ENCODE results near the gene EYA4.

Gene EYA4

DNA sequence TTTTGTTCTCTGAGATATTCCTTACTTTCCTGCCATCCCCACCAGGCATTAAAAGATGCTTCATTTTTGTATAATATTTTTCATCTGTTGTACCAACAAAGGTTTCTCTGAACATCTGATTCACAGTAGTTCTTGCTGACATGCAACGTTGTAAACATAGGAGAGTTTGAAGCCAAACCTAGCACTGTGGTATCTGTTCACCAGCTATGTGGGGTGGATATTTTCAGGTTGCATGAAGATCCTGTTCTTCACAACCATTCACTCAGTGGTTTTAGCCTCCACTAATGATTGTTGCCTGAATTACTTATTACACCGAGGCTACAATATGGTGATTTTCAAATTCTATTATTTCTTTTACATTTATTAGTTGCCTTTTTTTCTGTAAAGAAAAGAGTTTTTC lies 56.5 kb downstream of the EYA4 start:
- DNase-seq: no peak

DNA sequence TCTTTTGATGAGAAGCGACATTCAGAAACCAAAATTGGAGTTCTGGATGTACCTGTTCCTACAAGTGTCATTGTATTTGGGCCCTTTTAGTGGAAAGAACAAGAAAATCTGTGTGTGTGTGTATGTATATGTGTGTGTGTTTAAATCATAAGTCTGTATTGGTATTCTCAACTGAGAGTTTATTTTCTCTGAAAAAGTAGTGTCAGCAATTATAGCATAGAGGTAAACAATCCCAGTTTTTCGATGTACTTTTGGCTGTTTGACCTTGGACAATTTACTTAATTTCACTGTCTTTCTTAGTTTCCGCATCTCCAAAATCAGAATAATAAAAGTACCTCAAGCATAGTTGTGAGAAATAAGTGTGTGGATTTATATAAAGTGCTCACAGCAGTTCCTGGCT lies 57.2 kb downstream of the EYA4 start:
- no peak for DNase-seq

DNA sequence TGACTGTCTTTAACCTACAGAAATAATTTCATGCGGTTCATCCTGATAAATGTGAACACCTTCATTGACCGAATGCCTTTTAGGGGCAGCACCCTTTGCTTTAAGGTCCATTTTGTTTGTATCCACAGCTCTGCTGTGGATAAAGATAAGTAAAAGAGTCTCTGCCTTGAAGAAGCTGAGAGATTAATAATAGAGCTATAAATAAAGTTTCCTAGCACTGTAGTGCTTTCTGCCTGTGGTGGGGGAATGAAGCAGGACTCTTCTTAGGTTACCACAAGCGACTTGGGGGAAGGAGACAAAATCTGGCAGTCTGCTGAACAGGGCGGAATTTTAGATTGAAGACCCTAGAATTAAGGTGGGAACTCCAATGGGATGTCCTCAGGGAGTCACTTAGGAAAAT lies 57.6 kb downstream of the EYA4 start:
- DNase-seq: no peak

DNA sequence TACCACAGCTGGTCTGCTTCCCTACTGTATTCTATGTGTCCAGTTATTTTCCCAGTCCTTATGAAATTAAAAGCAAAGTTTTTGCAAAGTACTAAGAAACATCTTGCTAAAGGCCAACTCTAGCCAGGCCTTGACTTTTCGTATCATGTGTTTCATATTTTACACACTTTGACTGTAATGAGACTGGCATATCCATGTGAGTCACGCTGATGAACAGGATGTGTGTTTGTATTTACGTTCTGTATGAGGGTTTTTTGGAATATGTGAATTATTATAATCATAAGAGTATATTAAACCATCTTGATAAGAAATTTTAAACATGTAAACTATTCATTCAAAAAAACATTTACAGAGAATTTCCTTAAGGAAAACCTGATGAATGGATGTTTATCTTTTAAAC lies 59.7 kb downstream of the EYA4 start:
- DNase-seq: no peak

DNA sequence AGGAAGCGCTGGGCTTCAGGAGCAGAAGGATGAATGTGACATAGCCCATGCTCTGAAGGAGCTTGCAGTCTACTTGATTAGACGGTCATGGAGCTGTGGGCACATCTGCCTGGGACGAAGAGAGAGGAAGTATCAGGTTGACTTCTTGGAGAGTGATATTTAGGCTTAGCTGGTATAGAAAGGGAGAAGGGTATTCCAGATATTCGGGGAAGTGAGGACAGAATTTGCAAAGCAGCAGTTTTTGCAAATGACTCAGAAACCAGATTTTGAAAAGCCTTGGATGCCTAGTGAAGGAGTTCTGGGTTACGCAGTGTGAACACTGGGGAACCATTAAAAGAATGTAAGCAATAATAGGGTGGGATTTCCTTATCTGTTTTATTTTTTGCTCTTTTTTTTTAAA lies 60.7 kb downstream of the EYA4 start:
- DNase-seq: no peak

DNA sequence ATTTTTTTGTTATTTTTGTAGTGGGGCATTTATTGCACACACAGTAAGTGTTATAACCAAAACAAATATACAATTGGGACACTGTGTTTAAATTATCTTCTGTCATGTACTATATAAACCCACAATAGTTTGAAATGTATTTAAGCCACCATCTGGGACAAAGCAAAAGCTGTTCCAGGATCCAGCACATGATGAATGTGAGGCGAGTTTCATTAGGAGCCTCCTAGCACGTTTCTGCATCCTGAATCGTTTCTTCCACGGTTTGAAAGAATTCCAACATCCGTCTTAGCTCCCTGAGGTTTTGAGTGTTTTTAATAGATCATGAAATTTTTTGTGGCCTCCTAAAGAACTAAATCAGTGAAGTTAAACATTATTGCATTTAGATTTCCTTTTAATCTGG lies 65.8 kb downstream of the EYA4 start:
- DNase-seq: no peak

DNA sequence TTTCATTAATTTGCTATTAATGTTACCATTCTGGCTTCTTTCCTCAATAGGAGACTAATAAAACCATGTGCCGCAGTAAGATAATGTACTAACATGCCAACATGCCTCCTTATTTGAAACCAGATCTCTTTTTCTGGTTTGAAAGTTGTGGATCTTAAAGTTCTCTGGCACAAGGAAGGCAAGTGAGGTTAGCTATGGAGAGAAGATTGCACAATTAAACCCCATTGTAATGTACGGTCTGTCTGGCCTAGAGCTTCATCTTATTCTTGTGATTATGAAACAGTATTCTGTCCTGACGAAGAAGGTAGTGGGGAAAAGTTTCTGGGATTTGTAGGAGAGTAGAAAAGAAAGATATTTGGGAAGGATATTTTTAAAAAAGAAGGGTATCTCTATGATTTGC lies 68.4 kb downstream of the EYA4 start:
- no peak for DNase-seq

DNA sequence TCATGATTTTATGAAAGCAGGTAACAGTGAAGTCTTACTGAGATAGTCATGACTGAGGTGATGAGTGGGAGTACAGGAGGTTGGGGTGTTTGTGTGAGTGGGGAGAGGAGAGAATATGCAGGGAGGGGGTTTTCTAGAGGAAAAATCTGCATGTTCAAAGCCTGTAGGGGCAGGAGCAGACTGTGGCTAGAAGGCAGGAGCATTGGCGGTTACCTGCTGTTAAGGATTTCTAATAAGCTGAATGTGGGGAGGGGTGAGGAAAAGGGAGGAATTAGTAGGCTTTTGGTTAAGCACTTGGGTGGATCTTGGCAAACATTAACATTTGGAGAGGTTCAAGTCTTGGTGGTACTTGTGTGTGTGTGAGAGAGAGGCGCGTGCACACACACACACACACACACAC lies 70.8 kb downstream of the EYA4 start:
- no peak for DNase-seq

DNA sequence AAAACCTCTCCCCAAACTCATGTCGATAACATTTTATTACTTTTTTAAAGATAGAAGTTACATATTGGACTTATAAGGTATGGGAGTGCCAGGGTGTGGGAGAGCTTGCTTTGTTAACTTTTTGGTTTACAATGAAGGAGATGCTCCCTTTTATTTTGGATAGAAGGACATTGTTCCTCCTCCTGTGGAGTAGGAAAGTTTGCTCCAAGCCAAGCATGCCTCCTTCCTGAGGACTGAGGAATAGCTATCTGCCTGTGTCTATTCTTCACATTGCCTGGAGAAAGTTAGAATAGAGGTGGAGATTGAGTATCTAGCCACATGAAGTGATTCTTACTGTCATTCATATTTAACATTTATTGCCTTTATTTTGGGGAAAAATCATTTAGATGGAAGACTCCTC lies 71.9 kb downstream of the EYA4 start:
- no peak for DNase-seq

DNA sequence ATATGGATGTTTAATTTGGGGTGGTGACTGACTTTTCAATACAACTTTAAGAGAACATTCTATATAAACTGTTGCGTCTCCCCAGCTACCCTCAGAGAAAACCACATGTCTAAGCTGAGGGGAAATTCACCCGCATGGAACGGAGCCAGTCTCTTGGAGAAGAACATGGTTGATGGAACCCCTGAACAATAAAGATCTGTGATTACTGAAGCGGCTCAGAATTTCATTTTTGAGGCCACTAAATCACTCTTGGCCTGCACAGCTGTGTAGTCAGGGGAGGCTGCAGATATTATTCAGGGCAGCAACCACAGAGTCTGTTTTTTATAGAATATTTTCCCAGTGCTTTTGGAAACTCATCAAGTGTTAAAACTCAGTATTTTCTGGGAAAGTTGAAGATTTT lies 73.8 kb downstream of the EYA4 start:
- no peak for DNase-seq

DNA sequence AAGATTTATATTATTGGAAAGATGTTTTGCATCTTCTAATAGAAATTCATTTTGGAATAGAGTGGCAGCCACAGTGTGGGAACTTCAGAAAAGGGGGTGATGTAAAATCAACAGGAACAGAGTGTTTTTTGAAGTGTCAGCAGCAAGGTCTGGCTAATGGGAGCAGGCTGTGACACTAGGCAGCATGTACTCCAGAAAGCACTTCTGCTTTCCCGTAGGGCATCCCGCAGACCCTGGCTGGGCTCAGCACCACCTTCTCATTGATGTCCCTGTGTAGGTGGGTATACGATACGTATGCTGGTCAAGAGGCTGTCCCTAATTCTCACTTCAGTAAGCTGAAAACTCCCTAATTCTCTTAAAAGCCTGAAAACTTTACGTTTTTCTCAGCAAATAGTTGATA lies 74.7 kb downstream of the EYA4 start:
- no peak for DNase-seq

DNA sequence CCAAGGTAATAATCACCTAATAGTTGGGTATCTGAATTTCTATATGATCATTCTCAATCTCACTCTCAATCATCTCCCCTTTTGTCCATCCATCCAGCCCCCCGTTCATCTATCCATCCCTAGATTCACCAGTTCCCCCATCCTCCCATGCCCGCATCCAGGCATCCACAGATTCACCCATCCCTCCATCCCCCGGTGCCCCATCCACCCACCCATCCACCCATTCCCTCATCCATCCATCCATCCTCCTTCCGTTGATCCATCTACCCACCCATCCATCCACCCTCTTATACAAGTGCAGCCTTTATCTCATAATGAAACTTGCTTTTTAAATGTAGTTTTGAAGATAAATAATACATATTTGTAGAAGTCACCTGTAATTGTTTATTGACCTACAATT lies 76.5 kb downstream of the EYA4 start:
- no peak for DNase-seq

DNA sequence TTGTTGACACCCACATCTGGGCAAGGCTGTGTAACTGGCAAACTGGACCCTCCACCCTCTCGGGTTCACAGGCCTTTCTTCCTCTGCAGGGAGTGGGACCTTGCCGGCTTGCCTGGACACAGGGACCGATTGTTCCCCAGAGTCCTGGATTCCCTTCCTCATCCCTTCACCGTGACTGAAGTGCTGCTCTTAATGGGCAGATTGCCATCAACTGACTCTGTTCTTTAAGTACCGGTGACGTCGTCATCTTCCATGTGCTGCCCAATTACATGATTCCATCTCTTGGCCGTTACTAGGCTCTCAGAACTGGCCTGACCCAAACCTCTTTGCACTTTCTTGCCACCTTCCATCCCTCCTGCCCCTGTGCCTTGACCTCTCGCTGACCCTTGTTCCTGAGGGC lies 85.4 kb downstream of the EYA4 start:
- DNase-seq: no peak

DNA sequence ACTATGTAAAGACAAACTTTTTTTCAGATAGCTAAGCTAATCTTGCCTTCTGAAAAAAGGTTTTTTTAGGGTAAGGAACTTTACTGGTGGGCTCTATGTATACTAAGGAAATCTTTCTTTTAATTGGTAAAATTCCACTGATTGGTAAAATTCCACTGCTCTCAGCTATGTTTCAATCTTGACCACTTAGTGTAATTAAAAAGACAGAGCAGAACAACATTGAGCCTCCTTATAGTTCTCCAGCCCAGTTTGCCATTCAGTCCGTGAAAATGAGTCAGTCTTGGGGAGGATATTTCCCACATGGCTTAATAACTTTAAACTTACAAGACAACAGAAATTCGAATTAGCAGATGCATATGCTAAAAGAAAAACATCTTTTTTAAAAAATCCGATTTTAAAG lies 92.7 kb downstream of the EYA4 start:
- DNase-seq: no peak

DNA sequence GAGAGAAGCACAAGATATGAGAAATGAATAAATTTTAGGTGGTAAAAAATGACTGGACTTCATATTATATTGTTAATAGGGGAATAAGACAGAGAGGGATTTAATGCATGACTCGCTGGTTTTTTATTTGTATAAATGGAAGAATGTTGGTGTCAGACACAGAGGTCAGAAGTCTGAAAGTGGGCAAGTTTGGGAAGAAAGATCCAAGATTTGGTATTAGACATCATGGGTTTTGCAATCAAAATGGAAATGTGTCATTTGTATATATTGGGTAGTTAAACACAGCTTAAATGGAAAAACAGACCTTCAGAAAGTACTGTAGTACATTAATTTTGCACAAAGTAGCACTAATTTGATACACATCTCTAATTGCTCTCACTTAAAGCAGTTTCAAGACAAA lies 96.2 kb downstream of the EYA4 start:
- no peak for DNase-seq

DNA sequence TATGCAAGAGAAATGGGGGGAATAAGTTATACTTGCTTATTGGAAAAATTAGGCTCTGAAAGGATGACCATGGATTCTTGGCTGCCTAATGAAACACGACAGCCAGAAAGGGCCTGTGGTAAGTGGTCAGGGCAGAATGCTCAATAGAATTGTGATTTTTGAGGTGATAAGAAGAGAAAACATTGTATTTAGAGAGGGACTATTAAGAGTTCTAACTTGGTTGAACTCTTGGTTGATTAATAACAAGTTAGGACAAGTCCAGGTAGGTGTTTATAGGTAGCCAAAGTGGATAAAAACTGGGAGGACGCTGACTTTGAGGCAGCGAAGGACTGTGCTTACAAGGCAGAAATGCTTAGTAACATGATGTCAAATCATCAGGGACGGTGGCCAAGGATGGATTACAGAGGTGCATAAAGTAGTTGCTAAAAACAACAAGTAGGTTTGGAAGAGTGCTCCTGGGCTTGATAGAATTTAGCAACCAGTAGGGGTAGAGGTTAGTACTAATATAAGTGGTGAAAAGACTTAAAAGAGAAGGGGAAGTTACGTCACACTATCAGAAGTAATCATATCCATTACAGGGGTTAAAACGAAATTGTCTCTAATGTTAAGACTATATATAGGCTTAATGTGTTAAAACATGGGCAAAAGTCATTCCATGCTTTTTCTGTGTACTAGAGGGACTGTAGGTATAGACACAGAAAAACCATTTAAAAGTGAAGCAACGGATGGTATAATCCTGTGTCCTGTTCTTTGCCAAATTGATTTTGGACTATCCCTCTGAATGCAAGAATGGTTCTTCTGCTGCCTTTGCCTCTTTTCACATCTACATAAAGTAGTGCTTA lies 98.6 kb downstream of the EYA4 start:
- no peak for DNase-seq

DNA sequence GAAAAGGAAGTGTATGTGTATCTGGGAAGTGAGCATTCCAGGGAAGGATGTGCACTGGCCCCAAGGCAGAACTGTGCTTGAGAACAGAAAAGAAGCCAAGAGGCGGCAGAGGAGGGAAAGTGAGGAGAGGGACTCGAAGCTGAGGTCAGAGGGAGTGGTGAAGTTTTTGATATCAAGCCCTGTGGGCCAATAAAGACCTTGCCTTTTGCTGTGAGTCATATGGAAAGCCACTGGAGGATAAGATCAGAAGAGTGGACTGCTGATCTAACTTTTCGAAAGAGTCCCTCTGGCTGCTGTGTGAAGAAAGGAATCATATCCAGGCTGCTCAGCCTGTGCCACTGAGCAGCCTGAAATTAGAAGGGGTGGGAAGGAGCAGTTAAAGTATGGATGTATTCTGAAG lies 99.4 kb downstream of the EYA4 start:
- DNase-seq: no peak

DNA sequence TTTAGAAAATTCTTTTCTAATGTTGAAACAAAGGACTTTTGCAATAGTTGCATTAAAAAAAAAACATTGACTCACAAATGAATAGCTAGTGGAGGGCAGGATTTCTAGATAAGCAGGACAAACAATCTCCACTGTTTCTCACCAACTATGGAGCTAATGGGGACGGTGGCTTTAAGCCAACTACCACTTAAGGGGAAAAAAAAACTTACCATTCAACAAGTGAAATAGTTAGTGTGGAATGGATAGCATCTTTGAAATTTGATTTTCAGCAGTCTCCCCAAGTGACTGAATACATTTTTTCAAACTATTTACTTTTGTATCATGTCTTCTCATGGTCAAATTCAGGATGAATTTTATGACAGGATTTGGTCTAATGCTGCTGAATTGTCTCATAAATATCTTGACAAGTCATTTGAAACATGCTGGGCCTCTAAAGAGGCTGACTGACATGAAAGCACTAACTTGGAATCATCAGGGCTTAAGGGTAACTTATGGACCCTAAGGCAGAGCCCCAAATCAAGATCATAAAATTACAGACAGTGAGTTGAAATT lies 100.5 kb downstream of the EYA4 start:
- no peak for DNase-seq

DNA sequence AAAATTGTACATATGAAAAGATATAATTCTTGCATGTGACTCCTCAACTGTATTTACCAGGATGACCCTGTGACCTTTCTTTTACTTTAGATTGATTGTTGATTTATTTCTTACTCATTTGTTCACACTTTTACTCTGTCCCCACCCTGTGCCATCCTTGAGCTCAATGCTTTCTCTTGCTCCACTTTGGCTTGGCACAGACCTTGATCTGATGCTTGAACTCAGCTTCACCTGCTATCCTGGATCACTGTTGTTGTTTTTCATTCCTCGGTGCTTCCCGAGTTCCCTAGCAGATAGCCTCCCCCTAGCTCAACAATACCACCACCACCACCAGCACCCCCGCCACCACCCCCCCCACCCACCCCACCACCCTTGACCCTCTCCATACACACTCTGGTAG lies 102.1 kb downstream of the EYA4 start:
- DNase-seq: no peak

DNA sequence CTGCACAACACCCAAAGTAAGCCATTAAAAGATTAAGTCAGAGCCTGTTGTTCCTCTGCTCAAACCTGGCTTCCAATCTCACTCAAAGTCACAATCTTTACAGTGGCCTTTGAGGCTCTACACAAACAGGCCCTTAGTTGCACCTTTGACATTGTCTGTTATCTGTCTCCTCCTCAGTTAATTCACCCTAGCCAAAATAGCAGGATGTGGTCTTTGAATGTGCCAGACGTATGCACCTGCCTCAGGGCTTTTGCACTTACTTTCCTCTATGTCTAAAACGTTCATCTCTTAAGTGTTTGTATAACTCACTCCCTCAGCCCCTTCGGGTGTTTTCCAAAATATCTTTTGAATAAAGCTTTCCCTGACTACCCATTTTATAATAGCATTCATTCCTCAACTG lies 107.7 kb downstream of the EYA4 start:
- no peak for DNase-seq

DNA sequence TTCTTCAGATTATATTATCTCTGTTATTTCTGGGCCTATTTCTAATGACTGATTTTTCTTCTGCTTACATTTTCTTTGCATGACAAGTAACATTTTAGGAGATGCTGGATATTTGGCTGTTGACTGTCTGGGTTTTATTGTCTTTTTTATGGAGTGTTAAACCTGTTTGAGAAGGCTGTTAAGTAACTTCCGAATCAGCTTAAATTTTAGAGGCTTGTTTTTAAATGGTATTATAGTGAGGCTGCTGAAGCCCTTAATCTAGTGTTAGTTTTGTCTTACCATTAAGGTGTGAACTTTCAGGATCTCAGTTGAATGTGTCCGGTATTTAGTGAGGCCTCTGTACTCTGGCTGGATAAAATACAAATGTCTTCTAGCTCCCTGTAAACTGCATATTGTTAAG lies 109.8 kb downstream of the EYA4 start:
- DNase-seq: no peak

DNA sequence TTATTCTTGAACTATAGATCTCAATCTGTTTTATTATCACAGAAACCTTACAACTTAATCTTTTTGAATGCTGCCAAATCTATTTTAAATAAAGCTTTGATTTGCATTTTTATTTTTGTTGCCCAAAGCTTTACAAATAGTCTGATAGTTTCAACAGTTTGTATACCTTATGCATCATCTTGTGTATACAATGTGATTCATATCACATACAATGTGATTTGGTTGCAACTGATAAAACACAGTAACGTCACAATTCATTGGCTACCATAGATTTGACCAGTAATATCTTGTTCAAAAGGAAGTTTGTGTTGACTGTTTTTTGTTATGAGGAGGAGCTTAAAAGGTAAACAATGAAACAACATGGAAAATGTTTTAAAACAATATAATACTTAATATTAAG lies 110.9 kb downstream of the EYA4 start:
- DNase-seq: no peak

DNA sequence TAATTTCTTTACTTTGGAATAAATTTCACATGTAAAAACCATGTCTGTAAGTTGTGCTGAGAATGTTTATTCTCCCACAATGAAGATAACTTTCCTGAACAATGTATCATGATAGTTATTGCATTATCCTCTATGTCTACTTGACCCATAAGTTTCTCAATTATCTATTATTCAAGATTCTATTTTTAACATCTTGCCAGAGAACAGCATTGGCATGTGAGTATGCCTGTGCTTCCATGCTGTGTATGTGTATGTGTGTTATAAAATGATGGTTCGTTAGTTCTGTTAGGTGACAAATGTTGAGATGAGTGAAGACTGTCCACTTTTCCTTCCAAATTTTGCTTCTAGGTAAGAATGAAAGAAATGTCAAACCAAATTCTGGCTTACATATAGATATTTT lies 111.9 kb downstream of the EYA4 start:
- DNase-seq: no peak

DNA sequence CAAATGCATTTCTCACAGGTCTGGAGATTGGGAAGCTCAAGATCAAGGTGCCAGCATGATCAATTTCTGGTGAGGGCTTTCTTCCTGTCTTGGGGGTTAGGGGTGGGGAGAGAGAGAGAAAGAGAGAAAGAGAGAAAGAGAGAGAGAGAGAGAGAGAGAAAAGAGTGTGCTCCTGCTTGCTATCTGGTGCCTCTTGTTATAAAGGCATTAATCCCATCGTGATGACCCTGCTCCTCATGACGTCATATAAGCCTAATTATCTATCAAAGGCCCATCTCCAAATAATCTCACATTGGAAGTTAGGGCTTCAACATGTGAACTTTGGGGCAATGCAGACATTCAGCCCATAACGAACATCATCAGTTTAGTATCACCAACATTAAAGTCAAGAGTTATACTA lies 114.8 kb downstream of the EYA4 start:
- DNase-seq: no peak

DNA sequence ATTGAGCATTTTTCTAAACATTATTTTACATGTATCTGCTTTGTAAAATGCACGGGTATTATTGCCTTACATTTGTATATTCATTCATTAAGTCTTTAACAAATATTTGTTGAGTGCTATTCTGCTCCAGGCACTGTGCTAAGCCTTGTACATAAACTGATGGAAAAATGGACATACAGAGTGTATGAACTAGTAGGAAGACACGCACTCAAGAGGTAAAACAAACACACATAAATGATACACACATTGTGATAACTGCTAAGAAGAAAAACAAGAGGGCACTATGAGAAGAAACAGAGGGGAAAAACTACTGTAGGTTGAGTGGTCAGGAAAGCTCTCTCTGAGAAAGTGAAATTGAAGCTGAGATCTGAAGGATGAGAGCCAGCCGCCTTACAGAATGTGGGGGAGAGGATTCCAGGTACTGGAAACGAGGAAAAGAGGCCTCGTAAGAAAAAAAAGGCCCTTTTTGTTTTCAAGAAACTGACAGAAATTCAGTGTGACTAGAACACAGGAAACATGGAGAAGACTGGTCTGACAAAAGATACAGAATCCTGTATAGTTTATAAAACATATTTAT lies 117.5 kb downstream of the EYA4 start:
- DNase-seq: no peak
